HUDEP-2 (cell line): ENCODE measurements around the gene CPNE4.
"Not testable (repeated sequence)": the region's sequence is repeated elsewhere in the genome, so short reads cannot be mapped to it uniquely, and the experiment has no call there.

ENCODE experiments used
- DNase-seq, 76 experiments: peaks; one replicate each; lab custom pipeline; 2025; ENCODE audit not compliant: unreplicated experiment in 76 of 76; lab: John Stamatoyannopoulos, UW

The CPNE4 gene

DNA sequence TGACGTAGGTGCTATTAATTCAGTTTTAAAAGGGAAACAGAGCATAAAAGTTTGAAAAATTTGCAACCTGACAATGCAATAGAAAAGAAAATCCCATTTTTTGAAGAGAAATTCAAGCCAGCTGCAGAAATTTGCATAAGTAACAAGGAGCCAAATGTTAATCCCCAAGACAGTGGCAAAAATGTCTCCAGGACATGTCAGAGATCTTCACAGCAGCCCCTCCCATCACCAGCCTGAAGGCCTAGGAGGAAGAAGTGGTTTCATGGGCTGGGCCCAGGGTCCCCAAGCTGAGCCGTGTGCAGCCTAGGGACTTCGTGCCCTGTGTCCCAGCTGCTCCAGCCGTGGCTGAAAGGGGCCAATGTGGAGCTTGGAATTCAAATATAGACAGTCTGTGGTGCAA is 148.9 kb downstream of the CPNE4 start:
- not testable (repeated sequence) for DNase-seq

DNA sequence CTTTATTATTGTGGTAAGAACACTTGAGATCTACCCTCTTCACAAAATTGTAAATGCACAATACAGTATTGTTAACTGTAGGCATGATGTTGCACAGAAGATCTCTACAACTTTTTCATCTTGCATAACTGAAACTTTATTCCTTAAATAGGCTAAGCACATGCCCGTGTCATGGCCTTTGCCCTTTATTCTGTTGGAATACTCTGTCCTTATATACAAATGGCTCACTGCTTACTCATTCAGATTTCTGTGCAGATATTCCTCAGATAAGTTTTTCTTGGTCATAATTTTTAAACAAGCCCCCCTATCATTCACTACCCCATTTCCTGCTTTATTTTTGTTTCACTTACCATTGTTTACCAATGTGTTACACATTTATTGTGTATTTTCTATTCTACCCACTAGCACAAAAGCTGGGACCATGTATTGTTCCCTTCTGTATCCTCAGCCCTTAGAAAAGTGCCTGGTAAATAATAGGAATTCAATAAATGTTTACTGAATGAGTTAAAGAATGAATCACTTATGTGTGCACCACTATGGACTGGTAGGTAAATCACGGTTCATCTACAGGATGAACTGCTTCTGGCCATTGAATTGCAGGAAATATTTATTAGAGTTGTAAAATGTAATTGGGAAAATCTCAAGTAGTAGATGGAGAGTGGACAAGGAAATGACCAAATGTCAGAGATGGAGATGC is 151.0 kb downstream of the CPNE4 start:
- no peak for DNase-seq

DNA sequence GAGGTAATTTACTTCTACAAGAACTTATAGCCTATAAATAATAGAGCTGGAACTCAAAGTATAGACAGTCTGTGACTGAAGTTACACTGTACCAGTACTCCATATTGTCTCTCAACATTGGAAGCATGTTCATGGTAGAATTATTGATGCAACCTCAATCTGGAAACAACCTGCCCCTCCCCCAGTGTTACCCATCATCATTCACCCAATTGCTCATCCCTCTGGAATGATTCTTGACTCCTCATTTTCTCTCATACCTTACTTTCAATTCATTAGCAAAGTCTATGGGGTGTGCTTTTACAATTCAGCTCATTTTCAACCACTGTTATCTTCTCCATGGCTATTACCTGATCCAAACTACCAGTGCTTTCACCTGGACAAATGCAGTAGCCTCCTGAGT is 151.7 kb downstream of the CPNE4 start:
- DNase-seq: no peak

DNA sequence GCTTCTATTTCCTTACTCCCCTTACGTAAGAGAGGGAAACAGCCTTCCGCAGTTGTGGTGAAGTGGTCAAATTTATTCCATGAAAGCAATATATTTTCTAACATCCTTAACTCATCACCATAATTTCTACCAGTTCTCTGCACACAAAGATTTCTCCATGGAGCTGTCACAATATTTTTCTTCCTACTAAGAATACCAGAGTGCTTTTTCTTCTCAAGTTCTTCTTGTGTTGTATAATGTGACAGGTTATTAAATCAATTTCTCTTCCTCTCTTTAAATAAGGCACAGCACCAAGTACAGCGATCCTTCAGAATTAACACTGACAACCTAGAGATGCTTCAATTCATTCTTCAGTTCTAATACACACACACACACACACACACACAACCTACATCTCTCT is 153.0 kb downstream of the CPNE4 start:
- DNase-seq: no peak

DNA sequence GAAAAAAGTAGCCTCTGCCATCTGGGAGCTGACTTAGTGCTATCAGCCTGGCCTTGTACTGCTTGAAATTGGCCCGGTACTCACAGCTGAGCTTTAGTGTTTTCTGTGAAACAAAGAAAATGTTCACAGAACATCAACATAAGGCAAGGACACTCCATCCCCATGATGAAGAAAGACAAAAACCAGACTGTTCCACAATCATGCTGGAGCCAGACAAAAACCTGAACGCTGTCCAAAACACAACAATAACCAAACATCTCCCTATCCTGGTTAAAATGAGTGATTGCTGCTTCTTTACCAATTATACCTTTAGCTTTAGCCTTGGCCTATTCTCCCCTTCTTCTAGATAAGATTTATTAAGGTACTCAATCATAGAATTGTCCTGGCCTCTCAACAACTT is 153.9 kb downstream of the CPNE4 start:
- DNase-seq: no peak

DNA sequence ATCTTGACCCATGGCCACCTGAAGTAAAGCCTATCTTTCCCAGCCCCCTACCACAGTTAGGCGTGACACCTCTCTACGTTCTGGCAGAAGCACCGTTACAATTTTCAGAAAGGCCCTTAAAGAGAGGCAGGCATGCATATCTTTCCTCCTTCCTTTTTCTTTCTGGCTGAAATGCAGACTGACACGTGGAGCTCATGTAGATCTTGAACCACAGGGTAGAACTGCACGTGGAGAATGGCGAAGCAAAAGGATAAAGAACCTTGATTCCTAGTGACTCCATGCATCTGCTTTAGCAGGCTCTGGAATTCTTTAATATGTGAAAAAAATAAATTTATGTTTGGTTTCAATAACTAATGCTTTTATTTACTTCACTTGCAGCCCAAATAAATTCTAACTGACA is 166.6 kb downstream of the CPNE4 start:
- DNase-seq: no peak

DNA sequence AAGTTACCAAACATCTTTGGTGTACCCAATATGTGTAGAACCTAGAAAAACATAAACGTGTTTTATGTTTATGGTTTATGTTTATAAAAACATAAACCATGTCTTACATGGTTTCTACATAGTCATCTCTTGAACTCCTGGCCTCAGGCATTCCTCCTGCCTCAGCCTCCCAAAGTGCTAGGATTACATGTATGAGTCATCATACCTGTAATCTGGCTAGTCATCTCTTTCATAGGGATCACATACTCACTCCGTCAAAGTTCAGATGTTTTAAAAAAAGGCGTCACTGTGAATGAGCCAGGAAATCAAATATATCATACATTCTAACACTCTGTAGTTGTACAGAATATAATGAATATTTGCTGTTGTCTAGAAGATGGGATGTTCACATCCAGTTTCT is 178.6 kb downstream of the CPNE4 start:
- no peak for DNase-seq

DNA sequence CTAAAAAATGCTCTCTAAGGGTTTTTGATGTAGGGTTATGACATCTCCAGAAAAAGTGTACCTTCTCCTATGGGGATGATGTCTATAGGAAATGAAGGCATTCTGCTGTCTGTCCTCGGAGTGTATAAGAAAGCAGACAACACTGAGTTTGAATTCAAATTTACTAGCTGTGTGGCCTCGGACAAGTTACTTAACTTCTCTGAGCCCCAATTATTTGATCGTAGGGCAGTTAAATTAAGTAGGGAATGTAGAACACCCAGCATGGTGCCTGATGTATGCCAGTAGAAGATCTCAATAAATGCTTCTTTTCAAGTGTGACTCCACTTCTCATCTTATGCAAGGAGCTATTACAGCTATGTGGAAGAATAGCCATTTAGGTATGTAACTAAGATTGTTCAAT is 184.6 kb downstream of the CPNE4 start:
- DNase-seq: no peak

DNA sequence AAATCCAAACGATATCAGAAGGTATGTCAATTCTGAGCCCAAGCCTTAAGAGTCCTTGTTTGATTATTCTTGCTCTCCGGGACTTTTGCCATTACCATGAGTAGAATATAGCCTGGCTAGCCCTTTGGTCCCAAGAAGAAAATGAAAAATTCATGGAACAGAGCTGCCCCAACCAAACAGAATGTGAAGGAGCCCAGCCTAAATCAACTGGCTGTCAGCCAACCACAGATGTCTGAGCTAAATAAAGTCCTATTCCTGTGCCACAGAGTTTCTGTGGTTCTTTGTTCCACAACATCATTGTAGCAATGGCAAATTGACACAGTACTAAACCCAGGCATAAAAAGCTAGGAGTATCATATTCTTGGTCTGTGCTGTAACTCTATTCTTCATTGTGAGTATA is 185.2 kb downstream of the CPNE4 start:
- DNase-seq: no peak

DNA sequence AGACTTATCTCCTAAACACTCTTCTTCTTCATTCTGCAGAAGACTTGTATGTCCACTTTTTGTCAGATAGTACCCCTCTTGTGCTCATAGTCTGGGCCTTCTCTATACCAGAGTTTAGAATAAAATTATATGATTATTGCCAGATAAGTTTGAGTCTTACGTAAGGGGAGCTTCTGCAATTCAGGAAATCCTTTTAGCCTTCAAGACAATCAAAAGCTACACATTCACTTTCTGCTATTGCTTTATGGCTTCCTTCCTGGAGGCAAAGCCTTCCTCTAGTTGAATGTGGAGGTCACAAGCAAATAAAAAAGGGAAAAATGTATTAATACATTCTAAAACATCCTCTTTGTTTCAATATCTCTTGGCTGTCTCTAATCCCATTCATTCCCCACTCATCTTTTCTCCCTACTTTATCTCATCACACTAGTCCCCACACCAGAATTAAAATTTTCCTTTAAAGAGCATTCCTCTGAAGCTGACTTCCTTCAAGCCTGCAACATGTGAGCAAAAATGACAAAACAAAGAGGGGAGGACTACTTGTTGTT is 186.8 kb downstream of the CPNE4 start:
- DNase-seq: no peak

DNA sequence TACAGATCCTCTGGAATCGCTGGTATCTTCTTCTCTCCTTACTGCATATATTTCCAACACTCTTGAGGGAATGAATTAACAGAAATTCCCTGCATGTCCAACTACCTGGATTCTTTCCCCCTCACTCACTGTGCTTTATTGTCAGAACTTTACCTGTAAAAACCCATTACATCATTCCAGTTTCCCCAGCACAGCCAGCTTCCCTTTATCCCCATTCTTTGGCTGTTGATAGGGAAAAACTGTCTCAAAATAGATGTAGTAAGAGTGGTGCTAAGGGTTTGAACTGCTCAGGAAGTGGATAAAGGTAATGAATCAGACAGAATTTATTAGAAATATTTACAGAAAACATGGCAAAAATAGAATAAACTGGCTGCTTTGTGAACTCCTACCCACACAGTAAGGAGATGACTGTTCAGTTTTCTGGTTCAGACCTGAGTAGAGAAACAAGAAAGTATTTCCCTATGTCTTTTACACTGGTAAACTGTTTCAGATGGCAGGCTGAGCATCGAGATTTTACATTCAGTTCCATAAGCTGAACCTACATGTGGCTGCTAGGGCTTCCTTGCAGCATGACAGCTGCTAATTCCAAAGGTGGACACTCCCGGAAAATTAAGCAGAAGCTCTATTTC is 188.4 kb downstream of the CPNE4 start:
- no peak for DNase-seq

DNA sequence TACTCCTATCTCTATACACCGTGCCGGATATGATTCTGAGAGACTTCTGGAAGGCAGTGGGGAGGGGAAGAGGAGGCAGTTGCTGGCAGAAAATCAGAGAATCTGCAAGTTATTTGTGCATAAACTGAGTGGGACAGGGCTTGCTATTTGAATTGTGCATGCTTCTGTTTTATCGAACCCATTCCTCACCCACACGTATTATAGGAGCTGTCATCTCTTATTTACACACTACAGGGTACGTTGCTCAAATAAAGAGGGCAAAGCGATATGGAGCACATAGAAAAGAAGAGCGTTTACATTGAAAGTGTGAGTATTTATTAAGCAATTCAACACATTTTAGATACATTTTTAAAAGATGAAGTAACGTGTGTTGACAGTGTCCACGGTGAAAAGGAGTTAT is 191.6 kb downstream of the CPNE4 start:
- no peak for DNase-seq

DNA sequence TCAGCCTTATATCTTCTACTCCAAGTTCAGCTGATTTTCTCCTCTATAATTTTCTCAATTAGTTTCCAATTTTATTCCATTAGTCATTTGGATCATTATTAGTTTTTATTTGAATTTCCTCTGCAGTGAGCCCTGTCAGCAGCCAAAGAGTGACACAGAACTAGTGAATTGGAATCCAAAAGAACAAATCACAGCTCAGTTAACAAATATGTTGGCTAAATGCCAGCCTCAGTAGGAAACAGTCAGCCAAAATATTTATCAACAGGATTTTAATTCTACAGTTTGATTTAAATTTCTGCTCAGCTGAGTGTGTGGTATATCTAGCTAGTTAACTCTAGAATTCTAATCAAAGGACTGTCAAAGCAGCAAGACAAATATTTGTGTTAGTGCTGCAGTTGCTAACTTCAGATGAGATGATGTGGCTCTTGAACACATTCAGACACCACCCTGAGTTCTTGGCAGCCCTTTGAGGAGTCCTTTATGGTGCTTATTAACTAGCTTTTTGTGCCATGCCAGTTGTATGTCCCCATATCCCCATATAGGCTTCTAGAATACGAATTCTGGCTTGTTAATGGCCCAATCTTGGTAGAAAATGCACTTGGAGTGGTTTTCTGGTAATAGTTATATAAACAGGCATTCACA is 194.5 kb downstream of the CPNE4 start:
- no peak for DNase-seq

DNA sequence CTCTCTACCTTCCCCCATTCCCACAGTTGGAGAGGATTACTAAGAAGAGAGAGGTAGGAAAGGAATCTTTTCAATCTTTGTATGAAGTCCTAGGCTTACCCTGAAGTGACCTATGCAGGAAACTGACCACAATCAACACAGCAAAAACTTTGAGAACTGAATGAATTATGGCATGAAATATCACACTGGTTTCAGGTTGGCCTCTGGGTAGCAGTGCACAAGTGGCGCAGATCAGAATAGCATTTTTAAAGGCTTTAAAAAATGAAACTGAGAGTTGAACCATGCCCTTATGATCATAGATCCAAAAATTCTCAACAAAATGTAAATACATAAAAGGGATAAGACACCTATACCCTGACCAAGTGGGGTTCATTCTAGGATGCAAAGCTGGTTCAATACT is 198.9 kb downstream of the CPNE4 start:
- DNase-seq: no peak

DNA sequence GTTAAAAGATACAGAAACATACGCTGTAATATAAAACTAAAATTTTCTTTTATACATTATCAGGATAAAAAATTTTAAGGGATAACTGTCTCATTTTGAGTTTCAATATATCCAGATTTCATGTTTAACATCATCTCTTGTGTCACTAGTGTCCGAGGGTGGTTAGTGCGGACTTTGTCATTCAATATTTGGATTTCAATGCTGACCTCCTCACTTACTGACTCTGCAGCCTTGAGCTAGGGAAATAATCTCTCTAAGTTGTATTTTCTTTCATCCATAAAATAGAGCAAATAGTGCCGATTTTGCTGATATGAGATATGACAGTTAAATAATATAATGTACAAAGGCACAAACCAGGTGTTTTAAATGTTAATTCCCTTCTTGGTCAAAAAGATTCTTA is 203.2 kb downstream of the CPNE4 start:
- no peak for DNase-seq

DNA sequence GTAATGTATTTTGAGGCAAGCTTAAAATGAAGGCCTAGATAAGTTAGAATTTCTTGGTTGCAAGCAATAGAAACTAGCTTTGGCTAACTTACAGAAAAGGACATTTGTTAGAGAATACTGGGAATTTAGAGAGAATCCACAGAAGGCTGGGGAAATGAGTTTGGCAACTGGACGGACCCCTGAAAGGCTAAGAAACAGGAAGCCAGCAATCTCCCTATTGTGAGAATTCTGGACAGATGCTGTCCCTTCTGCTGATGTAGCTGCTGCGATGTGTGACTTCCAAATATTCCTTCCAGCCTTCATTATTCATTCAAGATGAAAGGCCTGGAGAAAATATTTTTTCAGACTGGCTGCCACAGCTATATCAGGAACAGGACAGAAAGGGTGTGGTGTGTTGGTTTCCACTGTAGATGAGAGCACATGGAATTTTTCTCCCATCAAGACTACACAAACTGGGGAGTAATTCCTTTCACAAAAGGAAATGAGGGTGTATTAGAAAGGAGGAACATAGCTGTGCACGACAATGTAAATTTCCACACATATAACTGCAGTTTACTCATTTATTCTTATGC is 213.5 kb downstream of the CPNE4 start:
- DNase-seq: no peak

DNA sequence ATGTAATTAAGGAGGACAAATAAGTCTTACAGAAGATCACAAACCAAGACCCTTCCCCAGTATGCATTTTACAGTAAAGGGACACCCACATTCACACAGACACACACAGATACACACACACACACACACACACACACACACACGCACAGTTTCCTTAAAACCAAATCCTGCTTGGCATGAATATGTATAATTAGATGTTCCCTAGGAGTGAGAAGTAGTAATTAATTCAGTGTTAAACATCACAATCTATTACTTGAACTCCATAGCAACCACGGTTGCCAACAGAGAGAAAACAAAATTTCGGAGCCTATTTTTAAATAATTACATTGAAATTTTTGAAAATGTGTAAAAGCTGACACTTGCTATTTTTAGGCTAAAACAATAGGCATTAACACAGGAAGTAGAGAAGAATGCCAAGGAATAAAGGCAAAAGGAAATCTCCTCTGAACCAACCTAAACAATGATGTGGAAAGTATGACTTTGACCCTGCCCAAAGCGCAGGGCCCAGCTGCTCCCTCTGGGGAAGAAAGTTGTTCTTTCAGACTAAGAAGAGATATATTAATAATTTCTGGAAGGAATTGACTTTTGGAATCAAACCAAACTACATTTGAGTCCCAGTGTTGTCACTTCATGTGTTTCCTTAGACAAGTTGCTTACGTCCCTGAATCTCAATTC is 215.3 kb downstream of the CPNE4 start:
- DNase-seq: no peak

DNA sequence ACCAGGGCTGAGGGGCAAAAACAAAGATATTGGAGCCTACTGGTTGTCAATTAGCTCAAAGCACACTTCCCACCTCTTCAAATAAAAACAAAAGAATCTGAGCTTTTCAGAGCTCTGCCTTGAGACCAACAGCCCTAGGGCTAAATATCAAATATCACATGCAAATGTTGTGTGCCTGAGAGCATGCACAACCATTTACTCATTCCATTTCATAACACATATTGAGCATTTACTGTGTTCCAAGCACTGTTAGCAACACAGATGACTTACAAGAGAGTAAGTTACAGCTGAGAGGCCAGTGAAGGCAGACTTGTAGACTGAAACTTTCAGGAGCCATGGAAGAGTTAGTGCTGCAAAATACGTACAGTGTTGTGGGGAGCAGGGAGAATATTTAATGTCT is 222.4 kb downstream of the CPNE4 start:
- DNase-seq: no peak

DNA sequence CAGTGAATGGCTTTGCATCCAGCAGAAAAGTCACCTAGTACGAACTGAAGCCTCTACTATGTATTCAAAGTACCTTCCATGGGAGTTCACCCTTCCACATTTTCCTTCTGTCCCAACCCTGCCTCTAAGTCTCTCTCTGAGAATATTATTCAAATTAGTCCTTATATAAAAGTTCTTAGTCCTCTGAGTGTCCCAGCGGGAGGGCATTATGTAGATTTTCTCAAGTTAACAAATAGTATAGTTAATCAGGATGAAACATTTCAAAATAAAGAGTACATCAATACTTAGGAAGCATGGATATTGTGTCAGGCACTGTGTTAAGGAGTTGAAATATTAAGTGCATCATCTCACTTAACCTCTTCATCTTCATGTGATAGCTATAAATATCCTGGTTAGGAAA is 223.3 kb downstream of the CPNE4 start:
- no peak for DNase-seq

DNA sequence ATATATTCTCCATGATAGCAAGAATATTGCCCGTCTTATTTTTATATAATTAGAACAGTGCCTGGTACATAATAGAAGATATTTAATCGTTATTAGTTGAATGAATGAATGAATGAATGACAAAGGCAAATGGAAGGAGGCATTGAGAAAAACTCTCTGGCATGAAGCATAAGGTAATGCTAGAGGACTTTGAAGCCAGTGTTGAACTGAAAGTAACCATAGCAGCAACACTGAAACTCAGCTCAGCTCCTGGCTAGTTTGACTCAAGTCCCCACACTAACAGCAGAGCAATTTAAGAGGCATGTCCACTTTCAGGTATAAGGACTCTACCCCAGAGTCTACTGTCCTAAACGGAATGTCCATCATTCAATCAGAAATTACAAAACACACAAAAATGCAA is 227.0 kb downstream of the CPNE4 start:
- DNase-seq: no peak

DNA sequence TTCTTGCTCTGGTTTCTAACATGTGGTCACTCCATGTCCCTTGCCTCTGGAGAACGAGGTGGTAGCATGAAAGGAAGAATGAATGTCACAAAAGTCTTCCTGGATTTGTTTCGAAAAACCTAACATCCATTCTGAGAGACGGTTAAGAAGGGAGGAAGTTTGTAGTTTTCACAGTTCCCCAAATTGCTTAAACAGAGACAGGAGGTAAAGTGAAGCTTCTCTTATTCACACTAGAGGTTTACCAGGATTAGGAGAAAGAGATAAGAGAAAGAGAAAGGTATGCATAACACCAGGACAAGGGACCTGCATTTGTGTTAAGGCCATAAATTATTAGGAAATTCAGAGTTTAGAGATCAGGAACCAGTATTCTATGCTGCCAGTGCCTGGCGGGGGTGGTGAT is 228.1 kb downstream of the CPNE4 start:
- no peak for DNase-seq
